Kidney (tissue), 14 donors: ENCODE results near the gene PMFBP1. TPM values are rescaled to one million over a fixed set of nuclear protein-coding genes. Genes with fewer than 3 reads are reported as not detected.

Experiments used
- DNase-seq, 5 donors: peaks; one replicate each; pipeline ENCODE4 v3.0.0-alpha.2; 2013 to 2020
- FAIRE-seq: peaks from 2 replicates; lab custom pipeline; 2012; peaks lifted over from hg19 to GRCh38; lab: Jason Lieb, UNC
- H3K27ac ChIP-seq, 2 donors: one replicate each; pipeline ENCODE4 v1.7.0; 2013; ENCODE audit warnings: low read depth in 2 of 2, low read length in 2 of 2, inconsistent platforms in 1 of 2
- H3K27me3 ChIP-seq: one replicate; pipeline ENCODE4 v1.7.1; 2013; ENCODE audit warnings: low read length, inconsistent platforms; ENCODE audit not compliant: control insufficient read depth, insufficient read depth
- H3K36me3 ChIP-seq, 3 donors: one replicate each; pipeline versions ENCODE4 v1.7.0 to v1.7.1; 2013; ENCODE audit warnings: low read length in 3 of 3, control low read depth in 1 of 3, inconsistent platforms in 1 of 3; ENCODE audit not compliant: insufficient read depth in 3 of 3, control insufficient read depth in 2 of 3
- H3K4me1 ChIP-seq, 3 donors: one replicate each; pipeline versions ENCODE4 v1.7.0 to v1.7.1; 2013; ENCODE audit warnings: low read length in 3 of 3, inconsistent platforms in 1 of 3, low read depth in 1 of 3; ENCODE audit not compliant: control insufficient read depth in 2 of 3, insufficient read depth in 2 of 3
- H3K4me3 ChIP-seq, 3 donors: one replicate each; pipeline versions ENCODE4 v1.7.0 to v1.8.1; 2013; ENCODE audit warnings: low read length in 3 of 3, control low read depth in 1 of 3, inconsistent platforms in 1 of 3
- H3K9ac ChIP-seq, 3 donors: one replicate each; pipeline versions ENCODE4 v1.7.0 to v1.7.1; 2013; ENCODE audit warnings: low read length in 3 of 3, control low read depth in 1 of 3, inconsistent platforms in 1 of 3
- H3K9me3 ChIP-seq, 3 donors: one replicate each; pipeline versions ENCODE4 v1.7.0 to v1.7.1; 2013; ENCODE audit warnings: low read length in 3 of 3, control low read depth in 1 of 3, inconsistent platforms in 1 of 3; ENCODE audit not compliant: control insufficient read depth in 2 of 3, insufficient read depth in 1 of 3
- CTCF ChIP-seq: IDR thresholded peaks from 3 replicates; pipeline ENCODE4 v1.5.1; 2012; ENCODE audit warnings: mild to moderate bottlenecking, moderate library complexity, borderline replicate concordance; ENCODE audit not compliant: insufficient read depth; ENCODE audit errors: extremely low read depth
- intact Hi-C: fragments of 100-400 bp; cut with DNase I; formaldehyde crosslinking; loops from one replicate; pipeline ENCODE4 v1.11.1; 2022
- polyA plus RNA-seq: library from polyadenylated mRNA; stranded (reverse); fragments of 350-450 nt; fragmentation: Illumina TruSeq; extraction: RNeasy Lipid Tissue Mini Kit (QIAGEN cat#74804); gene quantifications from one replicate; pipeline ENCODE4 v1.2.3, GENCODE V29; 2014; ENCODE audit warnings: low read depth, low replicate concordance; ENCODE audit not compliant: insufficient read depth
- total RNA-seq: library from RNA; stranded (reverse); fragmentation: NEBNext Ultra II Directional; extraction: Animal tissue kit (Norgen Biotek cat#: 25700); gene quantifications from one replicate; pipeline ENCODE4 v1.2.1, GENCODE V29; 2021
- donor health status: control.
- donor health status: control.
- donor health status: control.
- donor health status: control.
- donor health status: control.
- donor health status: DM: yes; HTN: yes; CAD: no.
- donor health status: Normal renal cell carcinoma (clear cell type).

The PMFBP1 gene
- total and polyA plus RNA-seq, 2 donors from 2014 or later = 0.13 to 0.69 TPM

GRCh38 chr16:72073560-72074230, 98.3 kb downstream of the PMFBP1 start:
- Histone ChIP-seq H3K4me3 (no peak overlapping the region), H3K4me1 (no peaks in the 10 kb centered on the region), H3K9ac (no peak overlapping the region), H3K9me3 (no peaks in the 10 kb centered on the region), H3K36me3 (no peaks in the 10 kb centered on the region), H3K27me3 (no peaks in the 10 kb centered on the region), H3K27ac (no peak overlapping the region)
- FAIRE-seq (no peak), DNase-seq (no peak)
- intact Hi-C loops = no loop called here
- TF ChIP-seq CTCF = no peak

- H3K4me3 ChIP-seq = no peak overlapping the region
- no peaks in the 10 kb centered on the region for H3K9me3 ChIP-seq
- TF ChIP-seq CTCF = no peak
- no peaks in the 10 kb centered on the region for H3K27me3 ChIP-seq
- intact Hi-C loops = no loop called here
- no peaks in the 10 kb centered on the region for H3K4me1 ChIP-seq
- FAIRE-seq = no peak
- no peaks in the 10 kb centered on the region for H3K36me3 ChIP-seq
- H3K27ac ChIP-seq = no peak overlapping the region
- no peak overlapping the region for H3K9ac ChIP-seq
- DNase-seq = peak in 1 of 5 donors; percentile 8
These were observed 99.2 kb downstream of the PMFBP1 start for GRCh38 chr16:72072514-72073342.

Other genes starting within 250 kb of the PMFBP1 start
- gene PKD1L3, start 171.8 kb downstream of the PMFBP1 start, total RNA-seq = 0.31 TPM
- not detected for gene PKD1L3, start 171.8 kb downstream of the PMFBP1 start, polyA plus RNA-seq
- gene DHODH, start 163.4 kb downstream of the PMFBP1 start, total RNA-seq = 10.7 TPM
- gene DHODH, start 163.4 kb downstream of the PMFBP1 start, polyA plus RNA-seq = 8.9 TPM
- 41.4 TPM for gene HP, start 117.7 kb downstream of the PMFBP1 start, total RNA-seq
- gene HP, start 117.7 kb downstream of the PMFBP1 start, polyA plus RNA-seq = 73.9 TPM
- 0.79 TPM for gene HPR, start 108.9 kb downstream of the PMFBP1 start, total RNA-seq
- gene HPR, start 108.9 kb downstream of the PMFBP1 start, polyA plus RNA-seq = 6.3 TPM
- gene TXNL4B, start 78.5 kb downstream of the PMFBP1 start, total RNA-seq = 16.1 TPM
- 11.9 TPM for gene TXNL4B, start 78.5 kb downstream of the PMFBP1 start, polyA plus RNA-seq
- 60.9 TPM for gene DHX38, start 78.3 kb downstream of the PMFBP1 start, total RNA-seq
- 23.3 TPM for gene DHX38, start 78.3 kb downstream of the PMFBP1 start, polyA plus RNA-seq